Activated naive CD8-positive, alpha-beta T cell (primary cell): ENCODE measurements around the gene PANK1.
"Not testable (repeated sequence)": the region's sequence is repeated elsewhere in the genome, so short reads cannot be mapped to it uniquely, and the experiment has no call there.

Experiments used
- H3K27ac Mint-ChIP-seq: one replicate; pipeline ENCODE4 v1.8.0; 2021; ENCODE audit warnings: mixed read lengths
- H3K27me3 Mint-ChIP-seq: one replicate; pipeline ENCODE4 v1.8.0; 2021; ENCODE audit warnings: mixed read lengths
- H3K36me3 Mint-ChIP-seq: one replicate; pipeline ENCODE4 v1.8.0; 2021; ENCODE audit warnings: mixed read lengths
- H3K4me1 Mint-ChIP-seq: one replicate; pipeline ENCODE4 v1.8.0; 2021; ENCODE audit warnings: low read depth, mixed read lengths
- H3K4me3 Mint-ChIP-seq: one replicate; pipeline ENCODE4 v1.8.0; 2021; ENCODE audit warnings: mild to moderate bottlenecking, mixed read lengths
- H3K9me3 Mint-ChIP-seq: one replicate; pipeline ENCODE4 v1.8.0; 2021; ENCODE audit warnings: low read depth, mixed read lengths

Gene PANK1

GRCh38 chr10:89643812-89644690 is 991 bp downstream of the PANK1 start:
- Mint-ChIP-seq H3K27me3 (peaks cover 19% of the 10 kb centered on the region), H3K9me3 (no peaks in the 10 kb centered on the region), H3K27ac (no peak overlapping the region), H3K36me3 (peaks cover 2% of the 10 kb centered on the region), H3K4me1 (peaks cover 8% of the 10 kb centered on the region), H3K4me3 (no peak overlapping the region)

- peaks cover 8% of the 10 kb centered on the region for H3K4me1 Mint-ChIP-seq
- no peaks in the 10 kb centered on the region for H3K9me3 Mint-ChIP-seq
- H3K27ac Mint-ChIP-seq = no peak overlapping the region
- no peak overlapping the region for H3K4me3 Mint-ChIP-seq
- H3K36me3 Mint-ChIP-seq = peaks cover 2% of the 10 kb centered on the region
- peaks cover 19% of the 10 kb centered on the region for H3K27me3 Mint-ChIP-seq
Measured at GRCh38 chr10:89643431-89643811, 1.6 kb downstream of the PANK1 start.

- Mint-ChIP-seq H3K4me3 (no peak overlapping the region), H3K27ac (no peak overlapping the region), H3K4me1 (peaks cover 8% of the 10 kb centered on the region), H3K36me3 (no peaks in the 10 kb centered on the region), H3K27me3 (peaks cover 13% of the 10 kb centered on the region), H3K9me3 (no peaks in the 10 kb centered on the region)
Measured at GRCh38 chr10:89642193-89642592, 2.8 kb downstream of the PANK1 start.

- Mint-ChIP-seq H3K4me3 (no peak overlapping the region), H3K27ac (no peak overlapping the region), H3K4me1 (peaks cover 2% of the 10 kb centered on the region), H3K9me3 (no peaks in the 10 kb centered on the region), H3K27me3 (peaks cover 6% of the 10 kb centered on the region), H3K36me3 (no peaks in the 10 kb centered on the region)
Measured at GRCh38 chr10:89640241-89640640, 4.8 kb downstream of the PANK1 start.

GRCh38 chr10:89639326-89639725 is 5.7 kb downstream of the PANK1 start:
- H3K27ac Mint-ChIP-seq = no peak overlapping the region
- no peaks in the 10 kb centered on the region for H3K36me3 Mint-ChIP-seq
- H3K27me3 Mint-ChIP-seq = peaks cover 5% of the 10 kb centered on the region
- H3K4me3 Mint-ChIP-seq = no peak overlapping the region
- H3K9me3 Mint-ChIP-seq = no peaks in the 10 kb centered on the region
- no peaks in the 10 kb centered on the region for H3K4me1 Mint-ChIP-seq

GRCh38 chr10:89637113-89637512 is 7.9 kb downstream of the PANK1 start:
- Mint-ChIP-seq H3K27ac (no peak overlapping the region), H3K4me1 (no peaks in the 10 kb centered on the region), H3K27me3 (peaks cover 3% of the 10 kb centered on the region), H3K9me3 (no peaks in the 10 kb centered on the region), H3K36me3 (no peaks in the 10 kb centered on the region), H3K4me3 (no peak overlapping the region)

GRCh38 chr10:89634637-89635036 is 10.4 kb downstream of the PANK1 start:
- Mint-ChIP-seq H3K27ac (no peak overlapping the region), H3K4me1 (no peaks in the 10 kb centered on the region), H3K4me3 (no peak overlapping the region), H3K9me3 (no peaks in the 10 kb centered on the region), H3K27me3 (no peaks in the 10 kb centered on the region), H3K36me3 (no peaks in the 10 kb centered on the region)

GRCh38 chr10:89633484-89633883 is 11.6 kb downstream of the PANK1 start:
- Mint-ChIP-seq H3K27me3 (no peaks in the 10 kb centered on the region), H3K9me3 (no peaks in the 10 kb centered on the region), H3K4me1 (no peaks in the 10 kb centered on the region), H3K27ac (no peak overlapping the region), H3K36me3 (no peaks in the 10 kb centered on the region), H3K4me3 (no peak overlapping the region)

GRCh38 chr10:89632824-89633223 is 12.2 kb downstream of the PANK1 start:
- H3K4me1 Mint-ChIP-seq = no peaks in the 10 kb centered on the region
- H3K27ac Mint-ChIP-seq = no peak overlapping the region
- no peaks in the 10 kb centered on the region for H3K27me3 Mint-ChIP-seq
- no peaks in the 10 kb centered on the region for H3K9me3 Mint-ChIP-seq
- no peak overlapping the region for H3K4me3 Mint-ChIP-seq
- H3K36me3 Mint-ChIP-seq = no peaks in the 10 kb centered on the region

GRCh38 chr10:89627830-89628229 is 17.2 kb downstream of the PANK1 start:
- H3K27ac Mint-ChIP-seq = no peak overlapping the region
- H3K9me3 Mint-ChIP-seq = no peaks in the 10 kb centered on the region
- peaks cover 4% of the 10 kb centered on the region for H3K27me3 Mint-ChIP-seq
- no peak overlapping the region for H3K4me3 Mint-ChIP-seq
- H3K4me1 Mint-ChIP-seq = no peaks in the 10 kb centered on the region
- no peaks in the 10 kb centered on the region for H3K36me3 Mint-ChIP-seq

- H3K36me3 Mint-ChIP-seq = no peaks in the 10 kb centered on the region
- H3K4me1 Mint-ChIP-seq = no peaks in the 10 kb centered on the region
- H3K27ac Mint-ChIP-seq = no peak overlapping the region
- H3K9me3 Mint-ChIP-seq = no peaks in the 10 kb centered on the region
- H3K27me3 Mint-ChIP-seq = peaks cover 4% of the 10 kb centered on the region
- no peak overlapping the region for H3K4me3 Mint-ChIP-seq
Measured at GRCh38 chr10:89625041-89625765, 19.8 kb downstream of the PANK1 start.

GRCh38 chr10:89624020-89624419 is 21.0 kb downstream of the PANK1 start:
- H3K4me3 Mint-ChIP-seq = no peak overlapping the region
- H3K36me3 Mint-ChIP-seq = peaks cover 3% of the 10 kb centered on the region
- H3K27me3 Mint-ChIP-seq = peaks cover 4% of the 10 kb centered on the region
- H3K9me3 Mint-ChIP-seq = peaks cover 4% of the 10 kb centered on the region
- H3K27ac Mint-ChIP-seq = no peak overlapping the region
- H3K4me1 Mint-ChIP-seq = no peaks in the 10 kb centered on the region

- Mint-ChIP-seq H3K4me1 (no peaks in the 10 kb centered on the region), H3K9me3 (peaks cover 4% of the 10 kb centered on the region), H3K27ac (no peak overlapping the region), H3K36me3 (peaks cover 3% of the 10 kb centered on the region), H3K27me3 (peaks cover 4% of the 10 kb centered on the region), H3K4me3 (no peak overlapping the region)
Measured at GRCh38 chr10:89622151-89622550, 22.9 kb downstream of the PANK1 start.

- peaks cover 4% of the 10 kb centered on the region for H3K9me3 Mint-ChIP-seq
- peaks cover 4% of the 10 kb centered on the region for H3K27me3 Mint-ChIP-seq
- peaks cover 3% of the 10 kb centered on the region for H3K36me3 Mint-ChIP-seq
- no peak overlapping the region for H3K4me3 Mint-ChIP-seq
- no peak overlapping the region for H3K27ac Mint-ChIP-seq
- no peaks in the 10 kb centered on the region for H3K4me1 Mint-ChIP-seq
Measured at GRCh38 chr10:89621438-89621837, 23.6 kb downstream of the PANK1 start.

GRCh38 chr10:89620296-89620695 is 24.7 kb downstream of the PANK1 start:
- H3K27me3 Mint-ChIP-seq, H3K36me3 Mint-ChIP-seq, H3K4me3 Mint-ChIP-seq, H3K9me3 Mint-ChIP-seq, H3K27ac Mint-ChIP-seq, H3K4me1 Mint-ChIP-seq: not testable (repeated sequence)
